Lower leg skin (tissue), 4 donors: Measurements from ENCODE around the gene SLC12A3. TPM values are rescaled to one million over a fixed set of nuclear protein-coding genes. Genes with fewer than 3 reads are reported as not detected.

ENCODE experiments used
- DNase-seq, 2 donors: peaks; one replicate each; pipeline ENCODE4 v3.0.0-alpha.2; 2019; ENCODE audit warnings: low spot score in 2 of 2
- H3K4me3 ChIP-seq: fragments of 200-600 bp; sonication (generic); 2 replicates; pipeline ENCODE4 v1.5.1; 2017; ENCODE audit warnings: mild to moderate bottlenecking, low read depth; ENCODE audit not compliant: poor library complexity, severe bottlenecking
- CTCF ChIP-seq, 3 donors: fragments of 450-650 bp; IDR thresholded peaks; one replicate each; pipeline ENCODE4 v1.5.1; 2016; ENCODE audit warnings: antibody characterized with exemption in 3 of 3, mild to moderate bottlenecking in 3 of 3, moderate library complexity in 2 of 3
- POLR2A ChIP-seq, 2 donors: fragments of 450-650 bp; IDR thresholded peaks; one replicate each; pipeline ENCODE4 v1.6.1; 2016 to 2017; ENCODE audit warnings: antibody characterized with exemption in 2 of 2, mild to moderate bottlenecking in 1 of 2, moderate library complexity in 1 of 2
- WGBS, 2 donors: methylation state at CpG; one replicate each; pipeline ENCODE4 v1.1.5; 2018; 5-methylcytosine and 5-hydroxymethylcytosine counted together
- intact Hi-C: fragments of 100-400 bp; cut with DNase I; formaldehyde crosslinking; loops from one replicate; pipeline ENCODE4 v1.15.0; 2023; ENCODE audit warnings: low total_unique reads
- total RNA-seq, 4 donors: library from RNA; depleted of rRNA; stranded (reverse); fragments of >200 nt; gene quantifications; one replicate each; pipeline ENCODE4 v1.1.0, GENCODE V29; 2016

The SLC12A3 gene
- total RNA-seq, 4 donors from 2014 or later = not detected

- WGBS, 2 donors = 94% methylated on average over 3 of the region's 3 CpGs
- intact Hi-C loops = no loop called here
- TF ChIP-seq POLR2A (IDR thresholded peaks at IDR 0.05) (no peak), CTCF (IDR thresholded peaks at IDR 0.05) (no peak)
- H3K4me3 ChIP-seq = no peak overlapping the region
- no peak for DNase-seq
Observed at GRCh38 chr16:56824804-56825203, 40.2 kb upstream of the SLC12A3 start.

- intact Hi-C loops = no loop called here
- DNase-seq = no peak
Observed at GRCh38 chr16:56825826-56826225, 39.2 kb upstream of the SLC12A3 start.

GRCh38 chr16:56828647-56829046 is 36.4 kb upstream of the SLC12A3 start:
- TF ChIP-seq POLR2A (IDR thresholded peaks at IDR 0.05) = no peak
- TF ChIP-seq CTCF (IDR thresholded peaks at IDR 0.05) = no peak
- no peak for DNase-seq
- no peak overlapping the region for H3K4me3 ChIP-seq
- 89 to 93% methylated on average over 1 of the region's 1 CpG for WGBS, 2 donors
- intact Hi-C loops = no loop called here

More at GRCh38 chr16:56825826-56826225, 39.2 kb upstream of the SLC12A3 start:
- no peak overlapping the region for H3K4me3 ChIP-seq
- TF ChIP-seq POLR2A (IDR thresholded peaks at IDR 0.05) (no peak), CTCF (IDR thresholded peaks at IDR 0.05) (no peak)

- WGBS, 2 donors = 47 to 95% methylated on average over 2 of the region's 2 CpGs
- intact Hi-C loops = no loop called here
- DNase-seq = no peak
- H3K4me3 ChIP-seq = no peak overlapping the region
- no peak for TF ChIP-seq CTCF (IDR thresholded peaks at IDR 0.05)
- TF ChIP-seq POLR2A (IDR thresholded peaks at IDR 0.05) = no peak
Observed at GRCh38 chr16:56830669-56831068, 34.3 kb upstream of the SLC12A3 start.

GRCh38 chr16:56832768-56833167 is 32.2 kb upstream of the SLC12A3 start:
- no peak overlapping the region for H3K4me3 ChIP-seq
- DNase-seq = no peak
- intact Hi-C loops = no loop called here
- TF ChIP-seq POLR2A (IDR thresholded peaks at IDR 0.05) (no peak), CTCF (IDR thresholded peaks at IDR 0.05) (no peak)

- no peak for DNase-seq
- 88 to 90% methylated on average over 9 of the region's 9 CpGs for WGBS, 2 donors
Observed at GRCh38 chr16:56833243-56833970, 31.6 kb upstream of the SLC12A3 start.

More at GRCh38 chr16:56833243-56833970, 31.6 kb upstream of the SLC12A3 start:
- no peak for TF ChIP-seq CTCF (IDR thresholded peaks at IDR 0.05)
- no peak for TF ChIP-seq POLR2A (IDR thresholded peaks at IDR 0.05)
- intact Hi-C loops = no loop called here
- no peak overlapping the region for H3K4me3 ChIP-seq
